Gastroesophageal sphincter (tissue), 4 donors: ENCODE results near the gene GIMAP1. TPM values are rescaled to one million over a fixed set of nuclear protein-coding genes. Genes with fewer than 3 reads are reported as not detected.
"Not testable (repeated sequence)": the region's sequence is repeated elsewhere in the genome, so short reads cannot be mapped to it uniquely, and the experiment has no call there.

Experiments used
- ATAC-seq: fragments of 150-250 bp; one replicate; pipeline ENCODE4 v1.9.1; 2016; ENCODE audit warnings: mild to moderate bottlenecking, moderate library complexity
- H3K27ac ChIP-seq, 4 donors: fragments of 200-600 bp; sonication (generic) in 3 of 4; 1 replicate in 3 of 4; 2 replicates in 1 of 4; pipeline ENCODE4 v1.5.1; 2016 to 2019
- H3K27me3 ChIP-seq: fragments of 200-600 bp; sonication (generic); one replicate; pipeline ENCODE4 v1.5.1; 2019
- H3K36me3 ChIP-seq, 2 donors: fragments of 200-600 bp; sonication (generic); one replicate each; pipeline ENCODE4 v1.5.1; 2019; ENCODE audit warnings: control low read depth in 1 of 2
- H3K4me1 ChIP-seq, 3 donors: fragments of 200-600 bp; sonication (generic); 1 replicate in 2 of 3; 2 replicates in 1 of 3; pipeline ENCODE4 v1.5.1; 2016 to 2019; ENCODE audit warnings: control low read depth in 2 of 3
- H3K4me3 ChIP-seq, 2 donors: fragments of 200-600 bp; sonication (generic); one replicate each; pipeline ENCODE4 v1.5.1; 2019; ENCODE audit warnings: mild to moderate bottlenecking in 1 of 2, moderate library complexity in 1 of 2
- H3K9me3 ChIP-seq, 3 donors: fragments of 200-600 bp; sonication (generic); one replicate each; pipeline ENCODE4 v1.5.1; 2017 to 2019; ENCODE audit warnings: control low read depth in 2 of 3
- EP300 ChIP-seq: sonication (generic); formaldehyde crosslinking; IDR thresholded peaks from one replicate; pipeline ENCODE4 v1.6.1; 2017; ENCODE audit warnings: antibody characterized with exemption, mild to moderate bottlenecking
- POLR2A ChIP-seq, 2 donors: fragments of 450-650 bp; IDR thresholded peaks; one replicate each; pipeline ENCODE4 v1.6.1; 2017; ENCODE audit warnings: antibody characterized with exemption in 2 of 2, mild to moderate bottlenecking in 2 of 2, moderate library complexity in 1 of 2
- POLR2AphosphoS5 ChIP-seq: sonication (generic); formaldehyde crosslinking; IDR thresholded peaks from one replicate; pipeline ENCODE4 v1.6.1; 2017; ENCODE audit warnings: antibody characterized with exemption
- WGBS, 2 donors: methylation state at CpG; one replicate each; pipeline ENCODE4 v1.1.5; 2018; ENCODE audit warnings: low coverage in 1 of 2; 5-methylcytosine and 5-hydroxymethylcytosine counted together
- total RNA-seq, 4 donors: library from RNA; depleted of rRNA; stranded (reverse); fragments of >200 nt; gene quantifications; one replicate each; pipeline ENCODE4 v1.1.0, GENCODE V29; 2016
- TF ChIP-seq, protein P1 (sequence below), 4 experiments: fragments of 200-600 bp in 2 of 4; fragments of 450-650 bp in 2 of 4; sonication (generic) in 1 of 4; IDR thresholded peaks; one replicate each; pipeline ENCODE4 v1.5.1; 2017 to 2019; ENCODE audit warnings: antibody characterized with exemption in 4 of 4, mild to moderate bottlenecking in 2 of 4, moderate library complexity in 2 of 4

Gene GIMAP1
- total RNA-seq, result 10 to 100 TPM in 1 of 4 donors, 1 to 10 TPM in 3; 4.2 to 14.3 (median 7.9) TPM

DNA sequence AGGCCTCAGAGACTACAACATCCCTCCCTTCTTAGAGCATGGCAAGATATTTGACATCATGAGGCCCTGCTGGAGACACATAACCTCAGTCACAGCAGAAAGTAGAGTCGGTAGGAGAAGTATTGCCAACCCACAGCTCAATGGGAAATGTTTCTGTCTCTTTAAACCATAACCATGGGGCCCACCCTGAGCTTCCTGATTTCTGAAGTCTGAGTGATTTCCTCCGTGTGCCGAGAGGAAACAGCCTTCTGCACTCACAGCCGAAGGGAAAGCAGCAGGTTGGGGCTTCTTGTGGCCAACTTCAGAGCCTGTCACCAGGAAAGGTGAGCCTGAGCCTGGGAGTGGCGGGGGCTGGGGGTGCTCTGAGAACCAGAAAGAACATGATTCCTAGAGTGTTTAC, at the start of gene GIMAP1:
Gene GIMAP1, plus strand, starts transcription at position 246 of the 400 bp plus-strand sequence. CDS start 2,435 bp downstream, outside the sequence.
- peak; percentile 17 to 30 for TF ChIP-seq POLR2A (IDR thresholded peaks at IDR 0.05)
- TF ChIP-seq, protein P1, sequence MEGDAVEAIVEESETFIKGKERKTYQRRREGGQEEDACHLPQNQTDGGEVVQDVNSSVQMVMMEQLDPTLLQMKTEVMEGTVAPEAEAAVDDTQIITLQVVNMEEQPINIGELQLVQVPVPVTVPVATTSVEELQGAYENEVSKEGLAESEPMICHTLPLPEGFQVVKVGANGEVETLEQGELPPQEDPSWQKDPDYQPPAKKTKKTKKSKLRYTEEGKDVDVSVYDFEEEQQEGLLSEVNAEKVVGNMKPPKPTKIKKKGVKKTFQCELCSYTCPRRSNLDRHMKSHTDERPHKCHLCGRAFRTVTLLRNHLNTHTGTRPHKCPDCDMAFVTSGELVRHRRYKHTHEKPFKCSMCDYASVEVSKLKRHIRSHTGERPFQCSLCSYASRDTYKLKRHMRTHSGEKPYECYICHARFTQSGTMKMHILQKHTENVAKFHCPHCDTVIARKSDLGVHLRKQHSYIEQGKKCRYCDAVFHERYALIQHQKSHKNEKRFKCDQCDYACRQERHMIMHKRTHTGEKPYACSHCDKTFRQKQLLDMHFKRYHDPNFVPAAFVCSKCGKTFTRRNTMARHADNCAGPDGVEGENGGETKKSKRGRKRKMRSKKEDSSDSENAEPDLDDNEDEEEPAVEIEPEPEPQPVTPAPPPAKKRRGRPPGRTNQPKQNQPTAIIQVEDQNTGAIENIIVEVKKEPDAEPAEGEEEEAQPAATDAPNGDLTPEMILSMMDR (IDR thresholded peaks at IDR 0.05), result no peak
- peak; percentile 49 for TF ChIP-seq POLR2AphosphoS5
- H3K36me3 ChIP-seq, result peaks cover 0 to 13% of the 10 kb centered on the region in 2 donors
- H3K4me3 ChIP-seq, result peak within 1 kb of the TSS; percentile 39 to 45
- no peaks in the 10 kb centered on the region for H3K27me3 ChIP-seq
- 0 to 60% methylated on average over 1 of the region's 5 CpGs for WGBS, 2 donors
- peak; percentile 61 for ATAC-seq
- H3K4me1 ChIP-seq, result peaks cover 0 to 4% (median 0%) of the 10 kb centered on the region in 3 donors
- peaks cover 0 to 19% (median 0%) of the 10 kb centered on the region in 3 donors for H3K9me3 ChIP-seq
- H3K27ac ChIP-seq, result peak within 1 kb of the TSS; percentile 44 to 60 (median 58)

DNA sequence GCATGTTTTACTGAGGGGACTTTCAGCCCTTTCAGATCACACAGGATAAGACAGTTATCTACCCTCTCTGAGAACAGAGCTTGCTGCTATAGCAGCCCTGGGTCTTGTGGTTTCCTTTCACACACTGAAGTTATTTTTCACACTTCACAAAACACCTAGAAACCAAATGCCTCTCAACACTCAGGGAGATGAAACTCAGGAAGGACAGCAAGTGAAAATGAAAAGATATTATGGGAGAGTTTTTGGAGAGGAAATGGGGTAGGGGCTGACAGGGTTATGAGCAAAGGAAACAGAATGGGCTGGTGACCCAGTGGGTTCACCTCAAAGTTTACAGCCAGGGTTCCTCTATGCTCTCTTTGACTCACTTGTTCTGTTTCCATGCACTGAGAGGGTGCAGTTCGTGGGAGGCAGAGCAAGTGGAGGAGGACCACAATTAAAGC, 47.9 kb upstream of the GIMAP1 start:
- no peaks in the 10 kb centered on the region for H3K27me3 ChIP-seq
- H3K27ac ChIP-seq, result no peak overlapping the region
- no peaks in the 10 kb centered on the region for H3K36me3 ChIP-seq
- TF ChIP-seq, protein P1 (IDR thresholded peaks at IDR 0.05), result no peak
- TF ChIP-seq POLR2A (IDR thresholded peaks at IDR 0.05) (no peak), EP300 (no peak), POLR2AphosphoS5 (no peak)
- no peaks in the 10 kb centered on the region for H3K4me1 ChIP-seq
- H3K4me3 ChIP-seq, result no peak overlapping the region
- no peaks in the 10 kb centered on the region for H3K9me3 ChIP-seq
- no peak for ATAC-seq
- 27 to 36% methylated on average over 1 of the region's 1 CpG for WGBS, 2 donors

DNA sequence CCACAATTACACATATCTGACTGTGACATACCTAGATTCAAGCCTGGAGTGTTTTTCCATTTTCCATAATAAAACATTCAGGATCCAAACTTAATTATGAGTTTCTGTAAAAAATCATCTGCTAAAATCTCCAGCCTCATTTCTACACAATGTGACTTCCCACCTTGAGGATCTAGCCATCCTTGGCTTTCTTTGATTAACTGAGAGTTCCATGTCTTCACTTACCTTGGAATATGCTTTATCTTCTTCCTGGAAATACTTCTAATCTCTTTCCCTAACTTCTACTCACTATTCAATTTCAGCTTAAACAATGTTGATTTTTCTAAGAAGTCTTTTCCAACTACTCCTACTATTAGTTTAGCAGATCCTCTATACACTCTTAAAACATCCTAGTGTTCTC, 47.4 kb upstream of the GIMAP1 start:
- Histone ChIP-seq H3K9me3 (no peaks in the 10 kb centered on the region), H3K27ac (no peak overlapping the region), H3K27me3 (no peaks in the 10 kb centered on the region), H3K36me3 (no peaks in the 10 kb centered on the region), H3K4me3 (no peak overlapping the region), H3K4me1 (no peaks in the 10 kb centered on the region)
- TF ChIP-seq POLR2A (IDR thresholded peaks at IDR 0.05), result no peak
- TF ChIP-seq, protein P1 (IDR thresholded peaks at IDR 0.05), result no peak
- TF ChIP-seq EP300, result no peak
- TF ChIP-seq POLR2AphosphoS5, result no peak
- ATAC-seq, result no peak

DNA sequence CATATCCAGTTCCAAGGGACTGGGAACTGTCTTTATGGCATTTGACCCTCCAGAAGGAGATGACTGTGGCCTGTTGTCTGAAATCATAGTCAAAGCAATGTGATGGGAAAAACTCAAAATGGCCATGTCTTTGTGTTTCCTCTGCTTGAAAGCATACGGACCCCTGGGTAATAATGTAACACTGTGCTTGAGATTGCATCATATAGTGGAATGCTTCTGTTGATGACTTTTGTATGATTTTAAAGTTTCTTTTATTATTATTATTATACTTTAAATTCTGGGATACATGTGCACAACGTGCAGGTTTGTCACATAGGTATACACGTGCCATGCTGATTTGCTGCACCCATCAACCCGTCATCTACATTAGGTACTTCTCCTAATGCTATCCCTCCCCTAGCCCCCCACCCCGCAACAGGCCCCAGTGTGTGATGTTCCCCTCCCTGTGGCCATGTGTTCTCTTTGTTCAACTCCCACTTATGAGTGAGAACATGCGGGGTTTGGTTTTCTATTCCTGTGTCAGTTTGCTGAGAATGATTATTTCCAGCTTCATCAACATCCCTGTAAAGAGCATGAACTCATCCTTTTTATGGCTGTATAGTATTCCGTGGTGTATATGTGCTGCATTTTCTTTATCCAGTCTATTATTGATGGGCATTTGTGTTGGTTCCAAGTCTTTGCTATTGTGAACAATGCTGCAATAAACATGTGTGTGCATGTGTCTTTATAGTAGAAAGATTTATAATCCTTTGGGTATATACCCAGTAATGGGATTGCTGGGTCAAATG, 44.4 kb upstream of the GIMAP1 start:
- H3K4me1 ChIP-seq, H3K9me3 ChIP-seq, H3K36me3 ChIP-seq, H3K27me3 ChIP-seq, H3K4me3 ChIP-seq, H3K27ac ChIP-seq, ATAC-seq: not testable (repeated sequence)
- WGBS, 2 donors, result 81 to 92% methylated on average over 4 to 6 of the region's 7 CpGs

DNA sequence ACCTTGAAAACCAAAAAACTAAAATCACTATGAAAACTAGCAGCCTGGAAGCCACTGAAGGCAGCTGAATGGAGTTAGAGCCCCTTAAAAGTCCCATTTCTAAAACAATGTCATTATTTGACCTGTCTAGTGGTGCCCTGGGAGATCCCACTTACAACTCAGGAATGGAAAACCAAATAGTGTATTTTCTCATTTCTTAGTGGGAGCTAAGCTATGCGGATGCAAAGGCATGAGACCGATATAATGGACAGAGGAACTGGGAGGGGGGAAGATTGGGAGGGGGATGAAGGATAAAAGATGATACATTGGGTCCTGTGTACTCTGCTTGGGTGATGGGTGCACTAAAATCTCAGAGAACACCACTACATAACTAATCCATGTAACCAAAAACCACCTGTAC, 40.7 kb upstream of the GIMAP1 start:
- Histone ChIP-seq H3K4me1 (no peaks in the 10 kb centered on the region), H3K9me3 (no peaks in the 10 kb centered on the region), H3K27ac (peak overlapping the region; percentile 18 to 52 (median 45)), H3K27me3 (no peaks in the 10 kb centered on the region), H3K4me3 (no peak overlapping the region), H3K36me3 (no peaks in the 10 kb centered on the region)
- TF ChIP-seq POLR2A (IDR thresholded peaks at IDR 0.05) (no peak), EP300 (no peak), POLR2AphosphoS5 (no peak)
- TF ChIP-seq, protein P1 (IDR thresholded peaks at IDR 0.05), result no peak
- WGBS, 2 donors, result 67% methylated on average over 1 of the region's 2 CpGs; no CpG with 5 or more reads in 1 of the 2 donors
- ATAC-seq, result no peak

DNA sequence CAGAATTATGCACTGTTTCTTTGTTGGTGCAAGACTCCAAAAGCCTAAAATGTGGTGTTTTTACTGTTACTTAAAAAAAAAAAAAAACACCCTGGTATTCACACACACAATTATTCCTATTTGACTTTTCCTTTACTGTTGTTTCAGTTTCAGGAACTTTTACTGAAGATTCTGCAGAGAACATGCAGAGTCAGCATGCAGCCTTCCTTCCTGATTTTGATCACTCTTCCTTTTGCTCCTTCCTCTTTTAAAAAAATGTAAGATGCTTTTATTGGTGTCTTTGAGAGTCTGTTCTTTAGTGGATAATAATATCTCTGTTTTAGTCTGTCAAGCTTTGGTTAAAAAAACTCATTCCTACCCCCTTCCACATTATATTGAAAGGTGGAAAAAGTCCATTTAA, 40.1 kb upstream of the GIMAP1 start:
- not testable (repeated sequence) for H3K27me3 ChIP-seq, H3K36me3 ChIP-seq, H3K4me1 ChIP-seq, H3K4me3 ChIP-seq, H3K9me3 ChIP-seq, ATAC-seq
- peak overlapping the region in 2 of 4 donors; percentile 37 to 52 for H3K27ac ChIP-seq

DNA sequence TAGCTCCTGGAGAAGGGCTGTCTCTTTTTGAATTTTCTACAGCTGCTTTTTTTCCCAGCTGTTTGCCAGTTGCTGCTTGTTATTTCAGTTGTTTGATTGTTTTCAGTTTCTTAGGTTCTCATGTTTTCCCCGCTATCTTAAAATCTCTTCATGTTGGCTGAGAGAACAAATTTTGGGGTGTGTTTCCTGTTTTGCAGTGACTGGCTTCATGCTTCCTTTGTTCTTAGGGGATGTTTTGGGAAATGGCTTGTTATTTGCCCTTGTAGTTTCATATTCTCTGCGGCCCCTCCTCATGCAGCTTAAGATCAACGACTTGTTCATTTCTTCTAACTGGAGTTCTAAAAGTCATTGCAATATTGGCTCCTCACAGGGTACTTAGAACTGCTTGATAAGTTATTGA, 39.6 kb upstream of the GIMAP1 start:
- H3K9me3 ChIP-seq, H3K4me1 ChIP-seq, H3K4me3 ChIP-seq, H3K27me3 ChIP-seq, H3K36me3 ChIP-seq: not testable (repeated sequence)
- WGBS, 2 donors, result 50 to 61% methylated on average over 1 to 3 of the region's 3 CpGs
- peak overlapping the region in 1 of 4 donors; percentile 37 for H3K27ac ChIP-seq
- ATAC-seq, result peak; percentile 31

DNA sequence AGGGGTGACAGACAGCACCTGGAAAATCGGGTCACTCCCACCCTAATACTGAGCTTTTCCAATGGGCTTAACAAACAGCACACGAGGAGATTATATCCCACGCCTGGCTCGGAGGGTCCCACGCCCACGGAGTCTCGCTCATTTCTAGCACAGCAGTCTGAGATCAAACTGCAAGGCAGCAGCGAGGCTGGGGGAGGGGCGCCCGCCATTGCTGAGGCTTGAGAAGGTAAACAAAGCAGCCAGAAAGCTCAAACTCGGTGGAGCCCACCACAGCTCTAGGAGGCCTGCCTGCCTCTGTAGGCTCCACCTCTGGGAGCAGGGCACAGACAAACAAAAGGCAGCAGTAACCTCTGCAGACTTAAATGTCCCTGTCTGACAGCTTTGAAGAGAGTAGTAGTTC, 37.8 kb upstream of the GIMAP1 start:
- H3K36me3 ChIP-seq, H3K9me3 ChIP-seq, H3K27me3 ChIP-seq, H3K4me3 ChIP-seq, H3K27ac ChIP-seq, H3K4me1 ChIP-seq, ATAC-seq: not testable (repeated sequence)
- WGBS, 2 donors, result no CpG with 5 or more reads among the region's 11 CpGs

DNA sequence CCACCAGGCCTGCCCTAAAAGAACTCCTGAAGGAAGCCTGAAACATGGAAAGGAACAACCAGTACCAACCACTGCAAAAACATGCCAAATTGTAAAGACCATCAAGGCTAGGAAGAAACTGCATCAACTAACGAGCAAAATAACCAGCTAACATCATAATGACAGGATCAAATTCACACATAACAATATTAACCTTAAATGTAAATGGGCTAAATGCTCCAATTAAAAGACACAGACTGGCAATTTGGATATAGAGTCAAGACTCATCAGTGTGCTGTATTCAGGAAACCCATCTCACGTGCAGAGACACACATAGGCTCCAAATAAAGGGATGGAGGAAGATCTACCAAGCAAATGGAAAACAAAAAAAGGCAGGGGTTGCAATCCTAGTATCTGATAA, 36.0 kb upstream of the GIMAP1 start:
- H3K4me3 ChIP-seq, H3K4me1 ChIP-seq, ATAC-seq, H3K27me3 ChIP-seq, H3K9me3 ChIP-seq, H3K36me3 ChIP-seq, H3K27ac ChIP-seq: not testable (repeated sequence)
- WGBS, 2 donors, result 60 to 65% methylated on average over 1 to 2 of the region's 2 CpGs
